Measurements from ENCODE around the gene GBF1.

DNA sequence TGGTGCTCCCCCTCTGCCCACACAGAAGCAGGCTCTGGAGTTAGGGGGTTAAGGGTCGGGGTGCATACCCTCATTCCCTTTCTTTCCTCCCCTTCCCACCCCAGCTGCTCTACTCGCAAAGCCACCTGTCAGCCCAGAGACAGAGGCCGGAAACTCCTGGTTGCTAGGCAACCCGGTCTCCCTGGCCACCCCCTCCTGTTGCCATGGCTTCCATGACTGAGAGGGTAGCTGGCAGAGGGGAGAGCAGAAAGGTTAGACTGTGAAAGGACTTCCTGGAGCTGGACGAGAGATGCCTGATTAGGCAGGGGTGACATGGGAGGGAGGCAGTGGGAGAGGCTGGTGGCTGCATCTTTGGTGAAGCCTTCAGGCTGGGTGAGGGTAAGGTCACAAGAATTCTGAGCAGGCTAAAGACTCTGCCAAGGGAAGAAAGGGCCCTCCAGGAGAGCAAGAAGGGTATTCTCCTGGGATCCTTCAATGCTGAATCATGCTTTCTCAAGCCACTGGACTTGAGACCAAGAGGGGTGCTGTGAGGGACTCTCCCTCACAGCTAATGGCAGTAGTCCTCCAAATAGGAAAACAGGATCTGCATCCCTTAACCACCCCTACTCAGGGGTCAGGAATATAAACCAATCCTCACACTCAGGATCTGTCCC lies 167.8 kb downstream of the GBF1 start:
- TF ChIP-seq POLR2A (IDR thresholded peaks at IDR 0.05), result no peak
- TF ChIP-seq, protein P1, sequence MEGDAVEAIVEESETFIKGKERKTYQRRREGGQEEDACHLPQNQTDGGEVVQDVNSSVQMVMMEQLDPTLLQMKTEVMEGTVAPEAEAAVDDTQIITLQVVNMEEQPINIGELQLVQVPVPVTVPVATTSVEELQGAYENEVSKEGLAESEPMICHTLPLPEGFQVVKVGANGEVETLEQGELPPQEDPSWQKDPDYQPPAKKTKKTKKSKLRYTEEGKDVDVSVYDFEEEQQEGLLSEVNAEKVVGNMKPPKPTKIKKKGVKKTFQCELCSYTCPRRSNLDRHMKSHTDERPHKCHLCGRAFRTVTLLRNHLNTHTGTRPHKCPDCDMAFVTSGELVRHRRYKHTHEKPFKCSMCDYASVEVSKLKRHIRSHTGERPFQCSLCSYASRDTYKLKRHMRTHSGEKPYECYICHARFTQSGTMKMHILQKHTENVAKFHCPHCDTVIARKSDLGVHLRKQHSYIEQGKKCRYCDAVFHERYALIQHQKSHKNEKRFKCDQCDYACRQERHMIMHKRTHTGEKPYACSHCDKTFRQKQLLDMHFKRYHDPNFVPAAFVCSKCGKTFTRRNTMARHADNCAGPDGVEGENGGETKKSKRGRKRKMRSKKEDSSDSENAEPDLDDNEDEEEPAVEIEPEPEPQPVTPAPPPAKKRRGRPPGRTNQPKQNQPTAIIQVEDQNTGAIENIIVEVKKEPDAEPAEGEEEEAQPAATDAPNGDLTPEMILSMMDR (IDR thresholded peaks at IDR 0.05), result no peak
